Activated naive CD4-positive, alpha-beta T cell treated with anti-CD3 and anti-CD28 coated beads, Interleukin-2, amount 50 U/mL, for 72 hours (primary cell): ENCODE measurements around the gene SMARCD1. TPM values are rescaled to one million over a fixed set of nuclear protein-coding genes. Genes with fewer than 3 reads are reported as not detected.

Source experiments
- ATAC-seq, 2 donors: fragments of 150-1000 bp; cut with Tn5 transposase; 2 replicates each; pipeline ENCODE4 v1.10.0; 2021; ENCODE audit warnings: mild to moderate bottlenecking in 2 of 2, moderate library complexity in 2 of 2
- DNase-seq, 2 donors: peaks; one replicate each; pipeline ENCODE4 v3.0.0; 2021 to 2022; ENCODE audit warnings: low spot score in 2 of 2
- H3K27ac Mint-ChIP-seq, 2 donors: one replicate each; pipeline ENCODE4 v1.8.0; 2022; ENCODE audit warnings: mild to moderate bottlenecking in 2 of 2, mixed read lengths in 2 of 2
- H3K36me3 Mint-ChIP-seq, 2 donors: one replicate each; pipeline ENCODE4 v1.8.0; 2022; ENCODE audit warnings: mixed read lengths in 2 of 2
- H3K9me3 Mint-ChIP-seq, 2 donors: one replicate each; pipeline ENCODE4 v1.8.0; 2022; ENCODE audit warnings: mixed read lengths in 2 of 2
- total RNA-seq, 2 donors: library from RNA; stranded (reverse); gene quantifications; one replicate each; pipeline ENCODE4 v1.2.3, GENCODE V29; 2022

SMARCD1 gene
- total RNA-seq, 2 donors from 2014 or later = 33.8 to 51.2 TPM

- Mint-ChIP-seq H3K9me3 (no peaks in the 10 kb centered on the region), H3K27ac (no peak overlapping the region), H3K36me3 (no peaks in the 10 kb centered on the region)
- DNase-seq (no peak), ATAC-seq (no peak)
Measured at GRCh38 chr12:50105913-50106450, 20.8 kb downstream of the SMARCD1 start.

GRCh38 chr12:50106907-50107306, 21.8 kb downstream of the SMARCD1 start:
- Mint-ChIP-seq H3K9me3 (no peaks in the 10 kb centered on the region), H3K27ac (no peak overlapping the region), H3K36me3 (no peaks in the 10 kb centered on the region)
- DNase-seq (no peak), ATAC-seq (no peak)

- DNase-seq (no peak), ATAC-seq (no peak)
- Mint-ChIP-seq H3K9me3 (no peaks in the 10 kb centered on the region), H3K27ac (no peak overlapping the region), H3K36me3 (peaks cover 6% of the 10 kb centered on the region in 2 donors)
Measured at GRCh38 chr12:50107416-50108268, 22.5 kb downstream of the SMARCD1 start.

GRCh38 chr12:50109319-50109718, 24.2 kb downstream of the SMARCD1 start:
- no peak for ATAC-seq
- Mint-ChIP-seq H3K36me3 (peaks cover 7 to 9% of the 10 kb centered on the region in 2 donors), H3K27ac (no peak overlapping the region), H3K9me3 (no peaks in the 10 kb centered on the region)
- DNase-seq = no peak

GRCh38 chr12:50110127-50110761, 25.1 kb downstream of the SMARCD1 start:
- Mint-ChIP-seq H3K36me3 (peaks cover 7 to 9% of the 10 kb centered on the region in 2 donors), H3K9me3 (no peaks in the 10 kb centered on the region), H3K27ac (peak overlapping the region; percentile 40 to 99)
- peak in 1 of 2 donors; percentile 65 for DNase-seq
- peak in 1 of 2 donors; percentile 1 for ATAC-seq

GRCh38 chr12:50110762-50111351, 25.7 kb downstream of the SMARCD1 start:
- no peak for DNase-seq
- H3K27ac Mint-ChIP-seq = peak overlapping the region in 1 of 2 donors; percentile 99
- H3K9me3 Mint-ChIP-seq = no peaks in the 10 kb centered on the region

GRCh38 chr12:50111395-50111692, 26.2 kb downstream of the SMARCD1 start:
- DNase-seq (no peak), ATAC-seq (peak in 1 of 2 donors; percentile 0)
- peak overlapping the region; percentile 97 to 99 for H3K27ac Mint-ChIP-seq
- no peaks in the 10 kb centered on the region for H3K9me3 Mint-ChIP-seq
- peaks cover 7 to 9% of the 10 kb centered on the region in 2 donors for H3K36me3 Mint-ChIP-seq

More at GRCh38 chr12:50110762-50111351, 25.7 kb downstream of the SMARCD1 start:
- no peak for ATAC-seq
- peaks cover 7 to 9% of the 10 kb centered on the region in 2 donors for H3K36me3 Mint-ChIP-seq

GRCh38 chr12:50111693-50112455, 26.7 kb downstream of the SMARCD1 start, which contains the start of gene COX14:
TSS of gene COX14 (plus strand) at chr12:50112236. CDS start at chr12:50120044, 7,808 bp downstream.
- peaks cover 7 to 9% of the 10 kb centered on the region in 2 donors for H3K36me3 Mint-ChIP-seq
- peak; percentile 87 to 89 for ATAC-seq
- peak; percentile 99 for DNase-seq
- peak within 1 kb of the TSS; percentile 97 to 99 for H3K27ac Mint-ChIP-seq
- no peaks in the 10 kb centered on the region for H3K9me3 Mint-ChIP-seq

GRCh38 chr12:50112456-50113218, 27.5 kb downstream of the SMARCD1 start:
- Mint-ChIP-seq H3K9me3 (no peaks in the 10 kb centered on the region), H3K27ac (peak overlapping the region; percentile 97 to 99), H3K36me3 (peaks cover 7 to 9% of the 10 kb centered on the region in 2 donors)
- no peak for DNase-seq
- ATAC-seq = no peak

GRCh38 chr12:50117057-50117622, 32.0 kb downstream of the SMARCD1 start:
- H3K9me3 Mint-ChIP-seq = no peaks in the 10 kb centered on the region
- ATAC-seq = no peak
- H3K36me3 Mint-ChIP-seq = peaks cover 6 to 9% of the 10 kb centered on the region in 2 donors
- peak overlapping the region in 1 of 2 donors; percentile 78 for H3K27ac Mint-ChIP-seq
- no peak for DNase-seq

- Mint-ChIP-seq H3K27ac (no peak overlapping the region), H3K36me3 (no peaks in the 10 kb centered on the region), H3K9me3 (no peaks in the 10 kb centered on the region)
- no peak for DNase-seq
- ATAC-seq = peak in 1 of 2 donors; percentile 43
Measured at GRCh38 chr12:50119387-50119786, 34.2 kb downstream of the SMARCD1 start.

GRCh38 chr12:50120521-50120920, 35.4 kb downstream of the SMARCD1 start:
- DNase-seq (no peak), ATAC-seq (no peak)
- H3K36me3 Mint-ChIP-seq = no peaks in the 10 kb centered on the region
- H3K9me3 Mint-ChIP-seq = no peaks in the 10 kb centered on the region
- peak overlapping the region; percentile 13 to 19 for H3K27ac Mint-ChIP-seq

GRCh38 chr12:50120953-50121352, 35.8 kb downstream of the SMARCD1 start:
- peak overlapping the region in 1 of 2 donors; percentile 13 for H3K27ac Mint-ChIP-seq
- ATAC-seq (no peak), DNase-seq (no peak)
- no peaks in the 10 kb centered on the region for H3K36me3 Mint-ChIP-seq
- no peaks in the 10 kb centered on the region for H3K9me3 Mint-ChIP-seq

- peak overlapping the region; percentile 13 to 73 for H3K27ac Mint-ChIP-seq
- DNase-seq (no peak), ATAC-seq (no peak)
- H3K9me3 Mint-ChIP-seq = no peaks in the 10 kb centered on the region
- no peaks in the 10 kb centered on the region for H3K36me3 Mint-ChIP-seq
Measured at GRCh38 chr12:50121641-50122040, 36.5 kb downstream of the SMARCD1 start.

- DNase-seq = no peak
- Mint-ChIP-seq H3K27ac (peak overlapping the region; percentile 45 to 49), H3K9me3 (no peaks in the 10 kb centered on the region), H3K36me3 (no peaks in the 10 kb centered on the region)
- ATAC-seq = no peak
Measured at GRCh38 chr12:50123203-50123602, 38.1 kb downstream of the SMARCD1 start.
